Stimulated activated naive CD4-positive, alpha-beta T cell treated with Interleukin-2 at 50 U/mL for 16 hours (primary cell): ENCODE measurements around the gene LHFPL6.
"Not testable (repeated sequence)": the region's sequence is repeated elsewhere in the genome, so short reads cannot be mapped to it uniquely, and the experiment has no call there.

Experiments used
- DNase-seq: peaks from one replicate; lab custom pipeline; 2025; lab: John Stamatoyannopoulos, UW

LHFPL6 gene

DNA sequence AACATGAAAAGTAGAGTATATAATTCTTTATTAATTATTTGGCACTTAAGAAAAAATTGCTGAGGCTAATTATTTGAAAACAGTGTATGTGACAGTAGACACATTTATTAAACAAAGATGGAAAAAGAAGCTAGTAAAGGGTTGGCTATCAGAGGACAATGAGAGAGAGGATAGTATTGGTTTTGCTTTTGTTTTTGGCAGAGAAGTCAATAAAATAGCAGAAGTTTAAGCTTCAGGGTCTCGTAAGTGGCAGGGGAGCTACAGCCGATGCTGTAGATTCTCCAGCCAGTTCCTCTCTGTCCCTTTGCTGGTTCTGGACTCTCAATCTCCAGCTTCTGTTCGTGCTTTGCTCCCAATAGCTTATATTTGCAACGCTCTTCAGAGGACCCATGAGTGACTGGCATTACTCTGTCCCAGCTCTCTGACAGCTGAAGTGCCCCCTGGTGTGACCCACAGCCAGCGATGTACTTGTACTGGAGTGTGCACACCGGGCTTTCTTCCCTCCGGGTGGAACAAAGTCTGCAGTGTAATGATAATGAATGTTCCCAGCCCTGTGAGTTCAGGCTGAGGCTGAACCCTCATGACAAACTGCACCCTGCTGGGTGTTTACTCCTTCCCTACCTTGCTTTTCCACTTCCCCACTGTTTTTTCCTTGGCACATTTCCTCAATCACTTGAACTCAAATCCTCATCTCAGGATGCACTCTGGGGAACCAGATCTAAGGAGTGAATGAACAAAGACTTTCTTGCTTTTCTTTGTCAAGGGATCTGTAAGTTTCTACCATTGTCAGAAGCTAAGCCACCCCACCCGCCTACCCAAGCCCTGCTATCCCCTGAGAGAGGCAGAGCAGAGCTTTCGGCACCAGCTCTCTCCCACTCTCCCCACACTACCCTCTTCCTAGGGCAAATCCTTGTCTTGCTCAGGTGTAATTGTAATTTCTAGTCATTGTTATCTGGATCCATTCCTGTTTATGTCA is 254.8 kb downstream of the LHFPL6 start:
- no peak for DNase-seq

DNA sequence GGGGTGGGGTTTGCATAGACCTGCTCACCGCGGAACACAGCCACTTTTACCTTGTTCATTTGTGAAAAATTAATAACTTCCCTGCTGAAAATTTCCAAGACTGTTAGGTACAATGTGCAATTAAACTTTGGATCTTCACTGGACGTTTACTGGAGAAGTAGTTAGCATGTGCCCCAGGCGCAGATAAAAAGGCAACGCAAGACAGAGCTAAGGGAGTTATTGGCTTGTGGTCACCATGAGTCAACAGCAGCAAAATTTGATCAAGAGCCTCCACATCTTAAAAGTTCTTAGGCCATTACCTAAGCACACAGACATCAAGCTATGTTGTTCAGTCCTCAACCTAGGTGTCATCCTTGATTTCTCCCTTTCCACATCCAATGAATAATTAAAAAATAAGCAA is 257.0 kb downstream of the LHFPL6 start:
- DNase-seq, result no peak

DNA sequence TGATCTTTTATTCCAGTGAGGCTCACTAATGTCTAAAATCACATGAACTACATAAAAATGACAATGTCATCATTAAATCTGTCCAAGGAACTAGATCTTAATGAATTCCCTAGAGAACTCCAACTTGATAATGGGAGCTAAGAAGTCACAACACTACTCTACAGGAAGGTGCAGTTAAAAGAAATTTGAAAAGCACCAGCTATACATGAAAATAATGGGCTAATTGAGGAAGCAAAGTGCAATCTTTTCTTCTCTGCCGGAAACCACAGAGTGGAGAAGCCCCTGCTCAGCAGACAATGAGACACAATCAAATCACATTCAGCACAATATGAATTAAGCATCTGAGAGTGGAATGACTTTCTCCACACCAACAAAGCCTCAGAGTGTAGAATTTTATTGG is 261.7 kb downstream of the LHFPL6 start:
- DNase-seq, result no peak

DNA sequence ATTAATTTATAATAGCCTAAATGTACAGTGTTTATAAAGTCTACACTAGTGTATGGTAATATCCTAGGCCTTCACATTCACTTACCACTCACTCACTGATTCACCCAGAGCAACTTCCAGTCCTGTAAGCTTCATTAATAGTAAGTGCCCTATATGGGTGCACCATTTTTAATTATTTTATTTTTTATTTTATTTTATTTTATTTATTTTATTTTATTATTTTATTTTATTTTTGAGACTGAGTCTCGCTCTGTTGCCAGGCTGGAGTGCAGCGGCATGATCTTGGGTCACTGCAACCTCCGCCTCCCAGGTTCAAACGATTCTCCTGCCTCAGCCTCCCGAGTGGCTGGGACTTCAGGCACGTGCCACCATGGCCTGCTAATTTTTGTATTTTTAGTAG is 264.9 kb downstream of the LHFPL6 start:
- not testable (repeated sequence) for DNase-seq

DNA sequence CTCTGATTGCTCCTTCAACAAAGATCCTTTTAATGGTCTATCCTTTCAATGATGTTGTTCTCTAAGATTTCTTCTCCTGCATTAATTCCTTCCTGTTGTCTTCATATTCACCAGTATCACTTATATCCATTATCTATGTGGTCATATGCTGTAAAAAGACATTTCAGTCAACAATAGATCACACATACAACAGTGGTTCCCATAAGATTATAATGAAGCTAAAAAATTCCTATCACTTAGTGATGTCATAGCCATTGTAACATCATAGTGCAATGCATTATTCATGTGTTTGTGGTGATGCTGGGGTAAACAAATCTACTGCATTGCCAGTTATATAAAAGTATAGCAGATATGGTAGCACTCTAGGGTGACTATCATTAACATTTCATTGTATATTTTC is 266.1 kb downstream of the LHFPL6 start:
- DNase-seq, result no peak

DNA sequence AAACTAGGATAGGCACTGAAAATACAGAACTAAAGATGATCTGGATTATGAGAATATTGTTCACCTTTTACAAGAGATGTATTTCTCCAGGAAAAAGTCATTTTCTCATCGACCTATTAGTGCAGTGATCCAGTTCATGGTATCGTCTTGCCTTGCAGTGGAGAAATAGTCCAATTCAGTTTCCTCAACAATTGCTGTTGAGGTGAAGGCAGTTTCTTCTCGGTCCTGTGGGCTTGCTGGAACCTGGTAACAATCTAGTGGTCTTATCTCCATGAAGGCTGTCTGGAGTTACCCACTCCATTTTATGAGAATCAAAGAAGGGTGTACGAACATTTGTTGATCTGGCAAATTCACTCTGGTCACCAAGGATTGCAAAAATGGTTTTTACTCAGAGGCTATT is 266.8 kb downstream of the LHFPL6 start:
- DNase-seq, result no peak

DNA sequence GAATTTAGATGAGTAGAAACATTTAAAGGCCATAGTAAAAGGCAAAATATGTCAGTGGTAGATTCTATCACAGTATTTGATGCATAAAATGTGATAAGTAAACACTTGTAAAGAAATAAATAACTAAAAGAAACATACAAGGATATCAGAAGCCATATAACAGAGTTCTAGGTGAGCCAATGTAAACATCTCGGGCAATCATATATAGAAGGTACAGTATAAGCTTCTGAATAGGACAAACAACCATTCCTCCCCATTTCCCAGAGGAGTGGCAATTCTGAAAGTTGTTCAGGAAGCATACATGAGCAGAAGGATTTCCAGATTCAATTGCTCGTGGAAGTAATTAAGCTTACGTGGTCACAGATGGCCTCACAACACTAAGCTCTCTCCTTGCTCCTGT is 267.3 kb downstream of the LHFPL6 start:
- no peak for DNase-seq

DNA sequence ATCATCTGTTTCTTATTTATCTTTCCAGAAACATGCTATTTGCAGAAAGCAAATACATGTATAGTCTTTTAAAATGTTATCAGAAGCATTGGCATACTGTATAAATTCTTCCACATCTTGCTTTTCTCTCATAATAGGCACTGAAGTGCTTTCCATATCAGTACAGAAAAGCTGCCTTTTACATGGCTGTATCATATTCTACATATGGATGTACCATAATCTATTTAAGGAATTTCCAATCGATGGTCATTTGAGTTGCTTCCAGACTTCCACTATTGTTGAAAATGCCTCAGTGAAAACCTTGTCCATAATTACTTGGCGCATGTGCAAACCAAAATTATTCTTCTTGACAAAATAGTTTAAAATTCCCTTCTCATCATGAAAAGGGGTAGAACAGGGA is 272.5 kb downstream of the LHFPL6 start:
- no peak for DNase-seq

DNA sequence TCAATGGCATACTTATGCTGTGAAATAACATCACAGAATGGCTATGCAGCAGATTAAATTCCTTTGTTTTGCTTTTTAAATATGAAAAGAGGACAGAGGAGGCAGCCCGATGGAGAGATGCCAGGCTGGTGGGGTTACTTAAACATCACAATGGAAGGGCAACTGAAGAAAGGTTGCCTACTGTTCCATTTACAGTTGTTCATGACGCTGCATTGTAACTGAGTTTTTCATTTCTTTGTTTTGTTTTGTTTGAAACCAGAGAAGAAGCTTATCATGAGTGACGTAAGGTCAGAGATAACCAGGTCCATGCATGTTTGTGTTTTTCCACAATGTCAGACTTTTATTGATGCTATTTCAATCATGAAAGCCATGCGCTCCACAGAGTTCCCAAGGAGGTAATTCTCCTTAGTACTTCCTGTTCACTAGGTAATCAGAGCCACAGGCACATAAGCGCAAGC is 273.8 kb downstream of the LHFPL6 start:
- no peak for DNase-seq

DNA sequence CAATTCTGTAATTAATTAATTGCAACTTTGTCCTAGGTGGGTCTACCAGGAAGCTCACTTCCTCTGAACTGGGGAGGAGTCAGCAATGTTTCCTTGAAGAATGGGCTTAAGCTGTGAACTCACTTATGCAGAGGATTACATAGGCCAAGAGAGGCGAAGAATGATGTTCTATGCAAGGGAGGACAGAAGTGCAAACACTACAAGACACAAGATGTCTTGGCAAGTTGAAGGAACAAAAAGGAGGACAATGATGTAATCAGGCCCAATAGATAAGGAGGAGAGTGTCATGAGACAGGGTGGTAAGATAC is 275.9 kb downstream of the LHFPL6 start:
- no peak for DNase-seq

DNA sequence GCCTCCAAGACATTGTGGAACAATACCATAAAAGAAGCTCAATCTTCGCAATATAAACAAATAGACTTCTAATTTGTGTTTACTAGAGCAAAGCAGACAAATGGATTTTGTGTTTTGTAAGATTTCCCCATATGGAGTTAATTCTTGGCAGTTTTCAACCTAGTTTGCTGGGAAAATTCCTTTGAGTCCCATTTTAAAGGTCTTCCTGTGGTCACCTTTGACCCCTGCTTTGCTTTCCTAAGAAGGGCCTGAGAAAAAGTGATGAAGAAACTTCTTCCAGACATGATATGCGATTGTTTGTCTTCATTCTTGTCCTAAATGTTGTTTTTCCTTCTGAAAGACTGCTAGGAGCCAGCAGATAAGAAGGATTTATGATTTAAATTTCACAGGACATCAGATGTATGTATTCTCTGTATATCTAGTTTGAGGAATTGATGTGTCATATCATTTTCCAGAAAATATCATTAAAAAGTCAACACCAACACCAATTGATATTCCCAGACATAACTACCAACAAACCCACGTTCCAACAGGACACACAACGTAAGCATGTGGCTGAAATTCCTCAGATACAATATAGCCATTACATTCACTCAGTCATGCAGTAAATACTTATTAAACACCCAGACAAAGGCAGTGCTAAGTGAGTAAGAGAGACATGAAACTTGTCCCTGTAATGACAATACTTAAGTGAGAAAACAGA is 276.4 kb downstream of the LHFPL6 start:
- no peak for DNase-seq

DNA sequence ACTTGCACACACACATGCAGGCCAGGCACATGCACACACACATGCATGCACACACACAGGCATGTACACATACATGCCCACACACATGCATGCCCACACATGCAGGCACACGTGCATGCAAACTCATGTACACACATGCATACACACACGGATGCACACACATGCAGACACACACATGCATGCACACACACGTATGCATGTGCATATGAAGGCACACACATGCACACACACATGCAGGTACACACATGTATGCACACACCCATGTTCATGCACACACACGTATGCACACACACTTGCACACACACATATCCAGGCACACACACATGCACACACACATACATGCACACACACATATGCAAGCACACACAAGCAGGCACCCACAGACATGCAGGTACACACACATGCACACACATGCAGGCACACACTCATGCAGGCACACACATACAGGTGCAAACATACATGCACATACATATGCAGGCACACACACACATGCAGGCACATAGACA is 278.1 kb downstream of the LHFPL6 start:
- DNase-seq, result no peak

DNA sequence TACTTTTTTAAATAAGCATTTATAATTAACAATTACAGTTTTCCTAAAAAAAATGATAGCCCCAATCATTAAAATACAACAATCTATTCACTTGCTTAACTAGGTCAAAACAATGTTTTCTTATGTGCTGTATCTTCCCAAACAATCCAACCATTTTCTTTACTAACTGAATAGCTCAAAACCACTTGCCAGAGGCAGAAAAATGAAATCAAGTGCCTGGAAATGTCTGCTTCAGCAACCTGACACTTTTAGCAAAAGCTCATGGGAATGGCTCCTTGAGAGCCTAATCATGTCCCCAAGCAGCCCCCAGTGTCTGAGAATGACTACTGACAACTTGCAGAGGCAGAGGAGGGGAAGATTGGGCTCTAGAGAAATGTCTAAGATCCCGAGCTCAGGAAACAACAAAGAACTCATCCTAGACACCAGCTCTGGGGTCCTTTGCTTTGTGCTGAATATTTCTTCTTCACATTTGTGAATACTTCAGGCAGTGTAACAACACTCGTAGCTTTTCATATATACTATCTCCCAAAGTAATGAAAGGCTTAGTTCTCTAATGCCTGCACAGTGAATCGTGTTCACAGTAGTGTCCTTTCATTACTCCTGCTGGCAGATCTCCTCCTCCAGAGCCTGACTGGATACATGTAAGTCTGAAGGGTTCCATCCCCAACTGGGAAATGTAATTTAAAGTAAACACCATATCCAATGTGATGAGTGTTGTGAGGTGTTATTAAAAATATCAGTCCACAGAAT is 280.0 kb downstream of the LHFPL6 start:
- DNase-seq, result no peak

DNA sequence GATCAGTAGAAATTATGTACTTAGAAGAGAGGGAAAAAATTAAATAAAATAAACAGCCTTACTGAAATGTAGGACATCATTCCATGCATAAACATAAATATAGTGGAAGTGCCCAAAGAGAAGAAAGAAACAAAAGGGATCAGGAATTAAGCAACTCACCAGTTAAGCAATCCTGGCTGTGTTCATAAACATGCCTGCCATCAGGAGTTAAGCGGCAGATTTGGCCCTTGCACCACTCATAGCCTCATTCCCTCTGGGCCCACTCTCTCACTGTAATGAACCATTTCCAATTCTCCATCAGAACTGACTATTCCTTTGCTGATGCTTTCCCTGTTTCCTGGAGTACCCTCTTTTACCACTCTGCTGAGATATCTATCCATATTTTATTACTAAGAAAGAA is 281.4 kb downstream of the LHFPL6 start:
- DNase-seq, result no peak

DNA sequence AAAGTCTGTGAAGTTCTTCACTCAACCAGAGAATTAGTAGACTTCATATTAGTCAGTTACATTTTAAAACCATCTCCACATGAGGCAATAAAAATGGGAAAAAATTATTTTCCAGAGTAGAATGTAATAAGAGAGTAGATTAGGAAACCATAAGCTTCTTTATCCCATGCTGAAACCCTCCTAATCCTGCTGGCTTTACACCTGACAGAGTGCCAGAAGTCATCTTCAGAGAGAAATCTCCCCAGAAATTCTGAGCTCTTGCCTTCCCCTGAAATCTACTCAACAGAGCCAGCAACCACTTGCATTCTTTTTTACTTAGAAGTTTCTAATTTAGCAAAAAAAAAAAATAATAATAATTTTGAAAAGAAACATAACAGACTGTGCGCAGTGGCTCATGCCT is 284.8 kb downstream of the LHFPL6 start:
- DNase-seq, result no peak

DNA sequence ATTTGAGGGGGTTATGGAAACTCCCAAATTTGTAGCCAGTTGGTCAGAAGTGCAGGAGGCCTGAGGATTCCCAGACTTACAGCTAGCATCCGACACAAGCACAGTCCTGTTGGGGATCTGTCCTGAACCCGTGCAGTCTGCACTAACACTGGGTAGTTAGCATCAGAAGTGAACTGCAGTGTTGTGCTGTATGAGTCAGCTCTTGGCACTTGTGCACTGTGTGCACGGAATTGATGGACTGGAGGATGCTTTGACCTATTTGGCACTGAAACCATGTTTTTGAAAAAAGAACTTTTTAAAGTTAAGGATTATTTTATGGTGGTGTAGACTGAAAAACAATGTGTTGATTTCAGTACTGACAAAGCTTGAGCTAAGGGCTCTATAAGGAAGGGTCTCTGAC is 285.7 kb downstream of the LHFPL6 start:
- no peak for DNase-seq

DNA sequence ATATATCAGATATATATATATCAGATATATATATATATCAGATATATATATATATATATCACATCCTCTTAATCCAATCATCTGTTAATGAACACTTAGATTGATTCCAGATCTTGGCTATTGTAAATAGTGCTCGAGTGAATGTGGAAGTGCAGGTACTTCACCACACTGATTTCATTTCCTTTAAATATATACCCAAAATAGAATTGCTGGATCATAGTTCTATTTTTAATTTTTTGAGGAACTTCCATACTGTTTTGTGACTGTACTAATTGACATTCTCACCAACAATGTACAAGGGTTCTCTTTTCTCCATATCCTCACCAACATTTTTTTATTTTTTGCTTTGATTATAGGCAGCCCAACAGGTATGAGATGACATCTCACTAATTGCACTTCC is 287.2 kb downstream of the LHFPL6 start:
- DNase-seq, result no peak

DNA sequence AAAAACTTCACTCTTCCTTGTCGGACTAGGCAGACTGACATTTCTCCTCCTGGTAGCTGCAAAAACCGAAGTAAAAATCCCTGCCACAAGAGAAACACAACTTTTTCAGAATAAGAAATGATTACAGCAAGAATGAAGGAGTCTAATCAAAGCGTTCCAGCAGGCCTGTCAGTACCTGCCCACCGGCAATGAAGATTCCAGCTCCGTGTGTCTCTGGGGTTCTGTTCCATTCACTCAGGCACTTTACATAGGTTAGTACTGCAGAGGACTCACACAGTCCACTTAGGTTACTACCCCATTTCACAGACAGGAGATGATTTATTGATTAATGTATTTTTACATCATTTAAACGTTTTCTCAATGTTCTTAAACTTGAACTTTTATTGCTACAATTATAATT is 289.3 kb downstream of the LHFPL6 start:
- DNase-seq, result no peak

DNA sequence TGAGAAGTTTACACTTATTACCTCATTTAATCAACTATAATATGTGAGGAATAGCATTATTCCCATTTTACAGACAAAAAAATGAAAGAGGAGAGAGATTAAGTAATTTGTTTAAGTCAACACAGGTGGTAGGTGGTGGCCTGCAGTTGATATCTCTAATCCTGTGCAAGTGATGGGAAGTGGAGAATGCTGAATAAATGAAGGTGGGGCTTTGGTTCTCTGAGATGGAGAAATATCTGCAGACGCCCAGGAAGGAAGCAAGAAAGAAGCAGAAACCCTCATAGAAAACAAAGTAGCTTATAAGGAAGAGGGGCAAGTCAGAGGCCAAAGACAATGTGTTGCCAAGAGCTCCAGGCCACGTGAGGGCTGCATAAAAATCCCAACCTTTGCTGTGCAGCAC is 290.4 kb downstream of the LHFPL6 start:
- DNase-seq, result no peak

DNA sequence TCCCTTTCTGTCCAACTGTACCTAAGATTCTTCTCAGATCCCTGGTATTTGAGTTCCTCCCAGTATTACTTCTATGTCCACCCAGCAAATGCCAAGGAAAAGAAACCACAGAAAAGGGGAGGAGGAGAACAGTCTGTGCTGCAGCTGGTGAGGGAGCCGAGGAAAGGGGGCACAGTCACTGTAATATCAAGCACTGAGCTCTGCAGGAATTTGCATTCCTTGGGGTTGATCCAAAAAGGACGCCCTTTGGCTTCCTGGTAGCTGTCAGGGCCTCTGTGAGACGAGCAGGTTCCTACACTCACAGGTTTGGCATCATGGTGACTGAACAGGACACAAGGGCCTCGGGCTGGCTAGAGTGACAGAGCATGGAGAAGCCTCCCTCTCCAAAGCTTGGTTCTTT is 291.4 kb downstream of the LHFPL6 start:
- DNase-seq, result no peak

DNA sequence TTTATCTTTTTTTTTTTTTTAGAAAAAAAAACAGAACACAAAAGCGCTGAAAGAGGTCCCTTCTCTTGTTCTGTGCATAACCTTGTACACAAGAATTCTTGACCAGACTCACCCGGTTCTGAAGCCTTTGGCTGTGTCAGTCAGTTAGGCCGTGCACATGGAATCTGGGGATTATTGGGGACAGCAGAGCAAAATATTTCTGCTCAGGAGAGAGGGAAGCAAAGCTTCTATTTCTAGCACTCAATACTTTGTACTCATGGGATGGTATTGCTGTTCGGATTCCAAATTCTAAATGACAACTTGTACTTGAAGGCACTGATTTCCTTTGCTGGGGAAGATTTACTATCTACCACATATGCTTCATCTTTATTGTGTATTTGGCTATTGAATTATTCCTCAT is 292.0 kb downstream of the LHFPL6 start:
- DNase-seq, result no peak
